ENCODE data around the gene ZMPSTE24. TPM values are rescaled to one million over a fixed set of nuclear protein-coding genes. Genes with fewer than 3 reads are reported as not detected.

The ZMPSTE24 gene
- total and polyA plus RNA-seq, 2 donors (not counting 1 experiment from before 2014, with no cell fraction given): 60.9 to 67.6 TPM

DNA sequence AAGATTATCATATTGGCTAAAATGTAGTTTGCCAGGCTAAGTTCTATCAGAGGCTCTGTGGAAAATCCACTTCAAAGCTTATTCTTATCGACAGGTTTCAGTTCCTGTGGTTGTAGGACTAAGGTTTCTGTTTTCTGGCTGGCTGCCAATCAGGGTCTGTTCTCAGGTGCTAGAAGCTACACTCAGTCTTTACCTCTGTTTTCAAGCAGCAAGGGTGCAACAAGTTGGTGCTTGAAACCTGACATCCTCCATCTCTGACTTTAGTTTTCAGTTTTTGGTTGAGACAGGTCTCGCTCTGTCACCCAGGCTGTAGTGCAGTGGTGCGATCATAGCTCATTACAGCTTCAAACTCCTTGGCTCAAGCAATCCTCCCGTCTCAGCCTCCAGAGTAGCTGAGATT, 25.6 kb upstream of the ZMPSTE24 start:
- H3K27me3 ChIP-seq (ENCODE audit: control insufficient read depth, insufficient read depth, low read length): no peaks in the 10 kb centered on the region
- no peak for DNase-seq (ENCODE audit: low read depth in 2 of 2)
- no peak overlapping the region for H3K9ac ChIP-seq (ENCODE audit: insufficient read depth, low read length)
- no peaks in the 10 kb centered on the region for H3K4me1 ChIP-seq (ENCODE audit: control insufficient read depth, extremely low read depth, insufficient read depth, low read length)
- no peak overlapping the region for H2AFZ ChIP-seq (ENCODE audit: low read length)
- H3K79me2 ChIP-seq (ENCODE audit: control insufficient read depth, insufficient read depth, low read length): no peaks in the 10 kb centered on the region
- H3K36me3 ChIP-seq (ENCODE audit: control insufficient read depth, insufficient read depth, low read length): peaks cover 12% of the 10 kb centered on the region
- no peak for TF ChIP-seq EZH2 (IDR thresholded peaks at IDR 0.05; ENCODE audit: low read length, missing control alignments)
- TF ChIP-seq, protein P1, sequence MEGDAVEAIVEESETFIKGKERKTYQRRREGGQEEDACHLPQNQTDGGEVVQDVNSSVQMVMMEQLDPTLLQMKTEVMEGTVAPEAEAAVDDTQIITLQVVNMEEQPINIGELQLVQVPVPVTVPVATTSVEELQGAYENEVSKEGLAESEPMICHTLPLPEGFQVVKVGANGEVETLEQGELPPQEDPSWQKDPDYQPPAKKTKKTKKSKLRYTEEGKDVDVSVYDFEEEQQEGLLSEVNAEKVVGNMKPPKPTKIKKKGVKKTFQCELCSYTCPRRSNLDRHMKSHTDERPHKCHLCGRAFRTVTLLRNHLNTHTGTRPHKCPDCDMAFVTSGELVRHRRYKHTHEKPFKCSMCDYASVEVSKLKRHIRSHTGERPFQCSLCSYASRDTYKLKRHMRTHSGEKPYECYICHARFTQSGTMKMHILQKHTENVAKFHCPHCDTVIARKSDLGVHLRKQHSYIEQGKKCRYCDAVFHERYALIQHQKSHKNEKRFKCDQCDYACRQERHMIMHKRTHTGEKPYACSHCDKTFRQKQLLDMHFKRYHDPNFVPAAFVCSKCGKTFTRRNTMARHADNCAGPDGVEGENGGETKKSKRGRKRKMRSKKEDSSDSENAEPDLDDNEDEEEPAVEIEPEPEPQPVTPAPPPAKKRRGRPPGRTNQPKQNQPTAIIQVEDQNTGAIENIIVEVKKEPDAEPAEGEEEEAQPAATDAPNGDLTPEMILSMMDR (conservative IDR thresholded peaks at IDR 0.05 in 1 of 2, IDR thresholded peaks at IDR 0.05 in 1 of 2; ENCODE audit: low read depth in 1 of 2, low read length in 2 of 2): no peak
- no peaks in the 10 kb centered on the region for H3K9me3 ChIP-seq (ENCODE audit: control insufficient read depth, insufficient read depth, low read depth, low read length)
- no peaks in the 10 kb centered on the region for H4K20me1 ChIP-seq (ENCODE audit: control insufficient read depth, extremely low read depth, insufficient read depth, low read length)
- H3K4me2 ChIP-seq (ENCODE audit: extremely low read depth, insufficient read depth, low read length): no peak overlapping the region
- no peak overlapping the region for H3K4me3 ChIP-seq (replicated peaks in 1 of 4; ENCODE audit: control extremely low read depth in 1 of 4, insufficient read depth in 1 of 4, low read depth in 3 of 4, low read length in 4 of 4)
- no peak overlapping the region for H3K27ac ChIP-seq (ENCODE audit: insufficient read depth, low read length)

DNA sequence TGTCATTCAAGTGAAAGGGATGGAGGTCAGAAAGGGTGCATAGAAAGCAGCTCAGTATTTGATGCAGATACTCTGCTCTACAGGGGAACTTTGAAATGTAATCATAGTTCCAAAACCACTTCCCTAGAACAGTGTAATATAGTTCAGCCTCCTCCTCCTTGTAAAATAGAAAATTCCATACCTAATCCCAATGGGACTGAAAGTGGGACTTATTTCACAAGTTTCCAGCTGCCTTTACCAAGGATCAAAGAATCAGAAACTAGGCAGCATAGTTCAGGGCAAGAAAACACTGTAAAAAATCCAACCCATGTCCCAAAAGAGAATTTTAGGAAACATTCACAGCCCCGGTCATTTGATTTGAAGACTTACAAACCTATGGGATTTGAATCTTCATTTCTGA, 18.4 kb upstream of the ZMPSTE24 start:
- Histone ChIP-seq H3K27ac (ENCODE audit: insufficient read depth, low read length) (no peak overlapping the region), H4K20me1 (ENCODE audit: control insufficient read depth, extremely low read depth, insufficient read depth, low read length) (no peaks in the 10 kb centered on the region), H3K4me1 (ENCODE audit: control insufficient read depth, extremely low read depth, insufficient read depth, low read length) (peaks cover 10% of the 10 kb centered on the region), H3K4me3 (replicated peaks in 1 of 4; ENCODE audit: control extremely low read depth in 1 of 4, insufficient read depth in 1 of 4, low read depth in 3 of 4, low read length in 4 of 4) (no peak overlapping the region), H3K9me3 (ENCODE audit: control insufficient read depth, insufficient read depth, low read depth, low read length) (no peaks in the 10 kb centered on the region), H3K79me2 (ENCODE audit: control insufficient read depth, insufficient read depth, low read length) (no peaks in the 10 kb centered on the region), H3K4me2 (ENCODE audit: extremely low read depth, insufficient read depth, low read length) (no peak overlapping the region), H3K27me3 (ENCODE audit: control insufficient read depth, insufficient read depth, low read length) (no peaks in the 10 kb centered on the region), H3K9ac (ENCODE audit: insufficient read depth, low read length) (no peak overlapping the region), H3K36me3 (ENCODE audit: control insufficient read depth, insufficient read depth, low read length) (peaks cover 10% of the 10 kb centered on the region), H2AFZ (ENCODE audit: low read length) (no peak overlapping the region)
- DNase-seq (ENCODE audit: low read depth in 2 of 2): no peak
- TF ChIP-seq, protein P1 (conservative IDR thresholded peaks at IDR 0.05 in 1 of 2, IDR thresholded peaks at IDR 0.05 in 1 of 2; ENCODE audit: low read depth in 1 of 2, low read length in 2 of 2): no peak
- no peak for TF ChIP-seq EZH2 (IDR thresholded peaks at IDR 0.05; ENCODE audit: low read length, missing control alignments)

DNA sequence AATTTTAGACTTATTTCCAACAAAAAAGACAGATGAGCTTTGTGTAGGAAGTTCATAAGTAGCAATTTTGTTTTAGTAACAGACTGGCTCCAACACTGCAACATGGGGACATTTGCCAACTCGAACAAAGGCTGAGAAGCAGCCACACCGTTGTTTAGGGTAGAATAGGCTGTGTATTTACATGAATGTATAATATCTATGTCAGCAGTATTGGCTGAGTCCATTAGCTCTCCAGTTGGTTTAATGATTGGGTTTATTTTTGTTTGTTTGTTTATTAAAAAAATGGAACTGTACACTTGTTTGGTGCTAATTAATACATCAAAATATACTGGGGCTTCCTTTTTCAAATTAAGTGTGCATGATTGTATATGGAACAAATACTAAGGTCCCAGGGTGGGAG, 17.6 kb upstream of the ZMPSTE24 start:
- no peak overlapping the region for H3K9ac ChIP-seq (ENCODE audit: insufficient read depth, low read length)
- H3K79me2 ChIP-seq (ENCODE audit: control insufficient read depth, insufficient read depth, low read length): no peaks in the 10 kb centered on the region
- no peaks in the 10 kb centered on the region for H3K27me3 ChIP-seq (ENCODE audit: control insufficient read depth, insufficient read depth, low read length)
- no peak for DNase-seq (ENCODE audit: low read depth in 2 of 2)
- peaks cover 10% of the 10 kb centered on the region for H3K36me3 ChIP-seq (ENCODE audit: control insufficient read depth, insufficient read depth, low read length)
- H3K27ac ChIP-seq (ENCODE audit: insufficient read depth, low read length): no peak overlapping the region
- H3K4me2 ChIP-seq (ENCODE audit: extremely low read depth, insufficient read depth, low read length): no peak overlapping the region
- no peaks in the 10 kb centered on the region for H4K20me1 ChIP-seq (ENCODE audit: control insufficient read depth, extremely low read depth, insufficient read depth, low read length)
- no peaks in the 10 kb centered on the region for H3K9me3 ChIP-seq (ENCODE audit: control insufficient read depth, insufficient read depth, low read depth, low read length)
- TF ChIP-seq, protein P1 (conservative IDR thresholded peaks at IDR 0.05 in 1 of 2, IDR thresholded peaks at IDR 0.05 in 1 of 2; ENCODE audit: low read depth in 1 of 2, low read length in 2 of 2): no peak
- no peak for TF ChIP-seq EZH2 (IDR thresholded peaks at IDR 0.05; ENCODE audit: low read length, missing control alignments)
- no peak overlapping the region for H2AFZ ChIP-seq (ENCODE audit: low read length)
- H3K4me3 ChIP-seq (replicated peaks in 1 of 4; ENCODE audit: control extremely low read depth in 1 of 4, insufficient read depth in 1 of 4, low read depth in 3 of 4, low read length in 4 of 4): no peak overlapping the region
- peaks cover 10% of the 10 kb centered on the region for H3K4me1 ChIP-seq (ENCODE audit: control insufficient read depth, extremely low read depth, insufficient read depth, low read length)
